T-helper 17 cell (primary cell): ENCODE measurements around the gene MCM5. TPM values are rescaled to one million over a fixed set of nuclear protein-coding genes. Genes with fewer than 3 reads are reported as not detected.

Experiments used
- ATAC-seq: fragments of 150-1000 bp; cut with Tn5 transposase; 2 replicates; pipeline ENCODE4 v1.10.0; 2021; ENCODE audit warnings: mild to moderate bottlenecking, moderate library complexity
- DNase-seq, 3 donors: peaks; one replicate each; pipeline versions ENCODE4 v3.0.0 to v3.0.0-alpha.2; 2020 to 2021
- H3K9me3 ChIP-seq: one replicate; pipeline ENCODE4 v1.7.0; 2013; ENCODE audit warnings: low read length, mild to moderate bottlenecking; ENCODE audit not compliant: control insufficient read depth, poor library complexity, severe bottlenecking
- H3K27ac Mint-ChIP-seq: one replicate; pipeline ENCODE4 v1.8.0; 2022; ENCODE audit warnings: mild to moderate bottlenecking, moderate library complexity, mixed read lengths
- H3K27me3 Mint-ChIP-seq: one replicate; pipeline ENCODE4 v1.8.0; 2022; ENCODE audit warnings: mixed read lengths
- H3K36me3 Mint-ChIP-seq: one replicate; pipeline ENCODE4 v1.8.0; 2022; ENCODE audit warnings: low read depth, mixed read lengths
- H3K4me1 Mint-ChIP-seq: one replicate; pipeline ENCODE4 v1.8.0; 2022; ENCODE audit warnings: mild to moderate bottlenecking, mixed read lengths
- H3K4me3 Mint-ChIP-seq: one replicate; pipeline ENCODE4 v1.8.0; 2022; ENCODE audit warnings: mild to moderate bottlenecking, moderate library complexity, mixed read lengths
- total RNA-seq, 4 donors: library from RNA in 2 of 4; stranded (reverse) in 2 of 4; gene quantifications; one replicate each; pipeline ENCODE4 v1.2.3 and lab custom pipeline; 2022 to 2026

The MCM5 gene
- total RNA-seq, 2 donors from 2014 or later = 22.6 to 32.6 TPM

GRCh38 chr22:35399114-35399677 is 744 bp upstream of the MCM5 start:
- Mint-ChIP-seq H3K36me3 (peaks cover 4% of the 10 kb centered on the region), H3K27me3 (no peaks in the 10 kb centered on the region), H3K27ac (peak overlapping the region; percentile 94), H3K4me1 (peaks cover 12% of the 10 kb centered on the region), H3K4me3 (peak overlapping the region; percentile 99)
- ATAC-seq (no peak), DNase-seq (no peak)
- H3K9me3 ChIP-seq = no peaks in the 10 kb centered on the region

DNA sequence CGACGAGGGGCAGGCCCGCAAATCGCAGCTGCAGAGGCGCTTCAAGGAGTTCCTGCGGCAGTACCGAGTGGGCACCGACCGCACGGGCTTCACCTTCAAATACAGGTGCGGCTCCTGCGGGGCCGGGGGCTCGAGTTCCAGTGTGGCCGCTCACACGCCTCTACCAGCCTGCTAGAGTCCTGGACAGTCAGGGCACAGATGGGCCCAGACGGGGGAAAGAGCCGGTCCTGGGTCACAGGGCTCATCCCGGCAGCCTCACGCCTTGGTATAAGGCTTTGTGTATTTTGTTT is 506 bp downstream of the MCM5 start:
- Mint-ChIP-seq H3K27ac (peak overlapping the region; percentile 94), H3K27me3 (no peaks in the 10 kb centered on the region), H3K4me3 (peak overlapping the region; percentile 99), H3K36me3 (peaks cover 4% of the 10 kb centered on the region), H3K4me1 (peaks cover 12% of the 10 kb centered on the region)
- no peaks in the 10 kb centered on the region for H3K9me3 ChIP-seq
- ATAC-seq (peak; percentile 2), DNase-seq (no peak)

DNA sequence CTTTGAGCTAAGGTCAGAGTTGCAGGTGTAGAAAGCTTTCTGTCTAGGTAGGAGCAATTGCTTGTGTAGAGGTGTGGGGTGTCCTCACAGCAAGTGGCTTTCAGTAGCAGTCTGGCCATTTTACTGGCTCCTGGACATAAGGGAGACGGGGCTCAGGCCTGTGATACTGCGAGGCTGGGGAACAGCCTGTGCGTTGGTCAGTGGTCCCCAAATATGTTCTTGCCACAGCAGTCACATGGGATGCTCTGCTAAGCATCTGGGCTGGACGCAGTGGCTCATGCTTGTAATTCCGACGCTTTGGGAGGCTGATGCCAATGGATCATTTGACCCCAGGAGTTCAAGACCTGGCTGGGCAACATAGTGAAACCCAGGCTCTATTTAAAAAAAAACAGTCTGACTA is 1.9 kb downstream of the MCM5 start:
- Mint-ChIP-seq H3K27me3 (no peaks in the 10 kb centered on the region), H3K4me3 (peak overlapping the region; percentile 99), H3K4me1 (peaks cover 17% of the 10 kb centered on the region), H3K36me3 (peaks cover 9% of the 10 kb centered on the region), H3K27ac (peak overlapping the region; percentile 79)
- no peak for DNase-seq
- no peaks in the 10 kb centered on the region for H3K9me3 ChIP-seq
- no peak for ATAC-seq

DNA sequence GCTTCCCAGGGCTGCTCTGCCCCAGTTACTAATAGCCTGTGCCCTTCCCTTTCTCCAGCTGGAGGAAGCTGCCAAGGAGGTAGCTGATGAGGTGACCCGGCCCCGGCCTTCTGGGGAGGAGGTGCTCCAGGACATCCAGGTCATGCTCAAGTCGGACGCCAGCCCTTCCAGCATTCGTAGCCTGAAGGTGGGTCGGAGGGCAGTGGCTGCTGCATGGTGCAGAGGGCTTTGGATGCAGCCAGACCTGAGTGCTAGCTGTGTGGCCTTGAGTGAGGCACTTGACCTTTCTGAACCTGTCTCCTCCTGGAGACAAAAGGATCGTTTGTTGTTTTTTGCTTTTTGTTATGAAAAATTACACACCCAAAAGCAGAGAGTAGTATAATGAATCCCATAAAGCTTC is 3.4 kb downstream of the MCM5 start:
- no peak overlapping the region for H3K27ac Mint-ChIP-seq
- DNase-seq (no peak), ATAC-seq (no peak)
- no peaks in the 10 kb centered on the region for H3K27me3 Mint-ChIP-seq
- peaks cover 22% of the 10 kb centered on the region for H3K4me1 Mint-ChIP-seq
- no peak overlapping the region for H3K4me3 Mint-ChIP-seq
- peaks cover 19% of the 10 kb centered on the region for H3K36me3 Mint-ChIP-seq
- H3K9me3 ChIP-seq = no peaks in the 10 kb centered on the region

GRCh38 chr22:35404176-35404575 is 4.2 kb downstream of the MCM5 start:
- no peak for ATAC-seq
- Mint-ChIP-seq H3K4me3 (no peak overlapping the region), H3K36me3 (peaks cover 19% of the 10 kb centered on the region), H3K27me3 (no peaks in the 10 kb centered on the region), H3K4me1 (peaks cover 22% of the 10 kb centered on the region), H3K27ac (no peak overlapping the region)
- DNase-seq = no peak
- H3K9me3 ChIP-seq = no peaks in the 10 kb centered on the region

DNA sequence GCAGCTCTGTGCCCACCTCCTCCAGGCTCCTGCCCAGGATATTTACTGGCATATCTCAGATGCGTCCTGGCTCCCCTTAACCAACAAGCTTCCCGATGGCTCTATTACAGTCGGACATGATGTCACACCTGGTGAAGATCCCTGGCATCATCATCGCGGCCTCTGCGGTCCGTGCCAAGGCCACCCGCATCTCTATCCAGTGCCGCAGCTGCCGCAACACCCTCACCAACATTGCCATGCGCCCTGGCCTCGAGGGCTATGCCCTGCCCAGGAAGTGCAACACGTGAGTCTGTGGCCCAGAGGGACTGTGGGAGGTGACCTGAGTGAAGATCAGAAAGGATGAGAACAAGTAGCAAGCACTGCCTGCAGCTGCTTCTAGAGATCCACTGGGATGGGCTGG is 6.5 kb downstream of the MCM5 start:
- DNase-seq (no peak), ATAC-seq (no peak)
- Mint-ChIP-seq H3K36me3 (peaks cover 18% of the 10 kb centered on the region), H3K27ac (no peak overlapping the region), H3K27me3 (no peaks in the 10 kb centered on the region), H3K4me3 (no peak overlapping the region), H3K4me1 (peaks cover 12% of the 10 kb centered on the region)
- H3K9me3 ChIP-seq = no peaks in the 10 kb centered on the region

DNA sequence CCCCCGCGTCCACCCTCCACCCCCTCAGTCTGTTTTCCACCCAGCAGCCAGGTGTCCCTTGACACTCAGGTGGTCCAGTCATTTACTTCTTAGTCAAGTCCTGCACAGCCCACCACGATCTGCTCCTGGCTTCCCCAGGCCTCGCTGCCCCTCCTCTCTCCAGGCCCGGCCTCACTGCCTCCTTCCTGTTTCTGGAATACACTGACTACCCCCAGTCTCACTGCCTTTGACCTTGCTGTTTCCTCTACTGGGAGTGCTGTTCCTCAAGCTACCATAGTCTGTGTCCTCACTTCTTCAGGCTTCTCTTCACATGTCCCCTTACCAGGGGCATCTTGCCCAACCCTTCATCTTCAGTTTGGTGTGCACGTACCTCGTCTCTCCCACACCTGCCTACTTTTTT is 7.4 kb downstream of the MCM5 start:
- Mint-ChIP-seq H3K36me3 (peaks cover 23% of the 10 kb centered on the region), H3K27ac (no peak overlapping the region), H3K27me3 (no peaks in the 10 kb centered on the region), H3K4me1 (peaks cover 13% of the 10 kb centered on the region), H3K4me3 (no peak overlapping the region)
- DNase-seq (no peak), ATAC-seq (no peak)
- no peaks in the 10 kb centered on the region for H3K9me3 ChIP-seq

DNA sequence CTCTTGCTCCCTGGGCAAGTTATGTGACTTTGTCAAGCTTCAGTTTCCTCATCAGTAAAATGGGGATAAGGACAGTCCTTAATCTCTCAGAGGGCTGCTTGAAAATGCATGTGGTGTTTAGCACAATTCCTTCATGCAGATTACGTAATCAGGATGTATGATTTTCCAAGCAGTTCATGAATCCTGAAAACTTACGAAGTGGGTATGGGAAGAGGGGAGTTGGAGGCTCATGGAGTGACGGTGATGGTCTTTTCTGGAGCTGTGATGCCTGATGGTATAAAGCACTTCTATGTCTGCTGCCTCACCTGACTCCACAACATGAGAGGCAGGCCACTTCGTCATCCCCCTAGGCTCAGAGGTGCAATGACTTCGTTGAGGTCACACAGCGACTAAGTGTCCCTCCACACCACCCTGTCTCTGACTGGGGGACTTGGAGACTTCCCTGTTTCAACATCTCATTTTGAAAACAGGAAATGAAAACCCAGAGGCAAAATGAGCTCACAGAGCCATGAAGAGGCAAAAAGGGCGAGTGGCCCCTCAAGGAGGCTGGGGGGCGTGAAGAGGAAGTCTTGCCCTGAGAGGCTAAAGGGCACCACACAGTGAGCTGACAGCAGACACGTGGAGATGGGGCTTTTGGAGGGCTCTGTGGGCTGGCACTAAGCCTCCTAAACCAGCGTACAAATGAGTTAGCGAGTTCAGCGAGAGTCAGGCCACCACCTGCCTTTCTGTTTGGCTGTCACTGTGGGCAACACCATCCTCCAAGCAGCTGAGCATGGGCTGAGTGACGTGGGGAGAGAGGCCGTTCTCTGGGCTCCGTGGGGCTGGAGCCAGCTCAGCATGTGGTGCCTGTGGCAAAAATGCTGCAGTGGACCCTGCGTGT is 10.1 kb downstream of the MCM5 start:
- Mint-ChIP-seq H3K4me3 (no peak overlapping the region), H3K36me3 (peaks cover 23% of the 10 kb centered on the region), H3K27me3 (no peaks in the 10 kb centered on the region), H3K4me1 (peaks cover 13% of the 10 kb centered on the region), H3K27ac (peak overlapping the region; percentile 37)
- H3K9me3 ChIP-seq = no peaks in the 10 kb centered on the region
- ATAC-seq (peak; percentile 83), DNase-seq (no peak)

- no peak overlapping the region for H3K4me3 Mint-ChIP-seq
- H3K36me3 Mint-ChIP-seq = peaks cover 23% of the 10 kb centered on the region
- no peaks in the 10 kb centered on the region for H3K9me3 ChIP-seq
- no peaks in the 10 kb centered on the region for H3K27me3 Mint-ChIP-seq
- ATAC-seq (no peak), DNase-seq (no peak)
- H3K27ac Mint-ChIP-seq = no peak overlapping the region
- H3K4me1 Mint-ChIP-seq = peaks cover 13% of the 10 kb centered on the region
These were observed 10.7 kb downstream of the MCM5 start for GRCh38 chr22:35410663-35411034.

DNA sequence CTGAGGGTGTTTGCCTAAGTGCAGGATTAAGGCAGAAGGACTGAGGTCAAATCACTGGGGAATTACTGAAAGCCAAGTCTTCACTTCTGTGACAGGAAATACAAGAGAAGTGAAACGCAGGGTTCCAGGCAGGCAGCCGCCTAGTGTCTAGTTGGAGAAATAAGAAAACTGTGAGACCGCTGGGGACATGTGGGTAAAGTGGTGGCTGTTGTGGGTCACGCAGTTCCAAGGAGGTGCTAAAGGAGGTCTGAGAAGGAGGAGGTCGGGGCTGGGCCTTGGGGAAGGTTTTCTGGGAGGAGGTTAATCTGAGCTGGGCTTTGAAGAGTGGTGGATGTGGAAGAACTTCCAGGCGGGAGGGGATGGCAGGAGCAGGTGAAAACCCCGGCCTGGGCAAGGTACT is 11.2 kb downstream of the MCM5 start:
- Mint-ChIP-seq H3K36me3 (peaks cover 23% of the 10 kb centered on the region), H3K4me1 (peaks cover 13% of the 10 kb centered on the region), H3K27me3 (no peaks in the 10 kb centered on the region), H3K27ac (peak overlapping the region; percentile 61), H3K4me3 (no peak overlapping the region)
- H3K9me3 ChIP-seq = no peaks in the 10 kb centered on the region
- DNase-seq = no peak
- ATAC-seq = no peak

DNA sequence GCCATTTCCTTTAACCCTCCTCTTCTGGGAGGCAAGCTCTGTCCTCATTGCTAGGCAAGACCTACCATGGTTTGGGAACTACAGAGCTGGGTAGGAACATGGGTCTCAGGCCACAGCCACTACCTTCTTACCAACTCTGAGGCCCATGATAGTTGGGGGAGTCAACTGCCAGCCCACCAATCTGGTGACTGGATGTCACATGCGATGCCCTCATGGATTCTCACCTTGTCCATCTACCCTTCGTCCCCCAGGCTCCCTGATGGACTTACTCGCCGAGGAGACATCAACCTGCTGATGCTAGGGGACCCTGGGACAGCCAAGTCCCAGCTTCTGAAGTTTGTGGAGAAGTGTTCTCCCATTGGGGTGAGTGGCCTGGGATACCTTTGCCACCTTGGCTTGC is 13.7 kb downstream of the MCM5 start:
- Mint-ChIP-seq H3K4me3 (no peak overlapping the region), H3K36me3 (peaks cover 12% of the 10 kb centered on the region), H3K27ac (no peak overlapping the region), H3K27me3 (no peaks in the 10 kb centered on the region), H3K4me1 (peaks cover 4% of the 10 kb centered on the region)
- DNase-seq = no peak
- no peak for ATAC-seq
- H3K9me3 ChIP-seq = no peaks in the 10 kb centered on the region

DNA sequence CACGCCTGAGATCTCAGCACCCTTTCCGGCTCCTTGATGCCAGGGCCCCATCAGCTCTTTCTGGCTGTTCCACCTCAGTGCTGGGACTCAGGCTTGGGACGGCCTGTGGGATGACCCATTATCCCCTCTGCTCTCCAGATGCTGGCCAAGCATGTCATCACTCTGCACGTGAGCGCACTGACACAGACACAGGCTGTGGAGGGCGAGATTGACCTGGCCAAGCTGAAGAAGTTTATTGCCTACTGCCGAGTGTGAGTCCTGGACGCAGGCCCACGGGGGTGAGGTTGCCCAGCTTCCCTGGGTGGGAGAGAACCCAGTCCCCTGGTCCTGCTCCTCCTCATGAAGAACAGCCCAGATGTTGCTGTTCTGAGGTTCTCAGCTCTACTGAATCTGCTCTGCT is 17.7 kb downstream of the MCM5 start:
- no peak overlapping the region for H3K4me3 Mint-ChIP-seq
- peaks cover 3% of the 10 kb centered on the region for H3K4me1 Mint-ChIP-seq
- no peak for DNase-seq
- no peak for ATAC-seq
- no peak overlapping the region for H3K27ac Mint-ChIP-seq
- H3K36me3 Mint-ChIP-seq = peaks cover 7% of the 10 kb centered on the region
- no peaks in the 10 kb centered on the region for H3K27me3 Mint-ChIP-seq
- no peaks in the 10 kb centered on the region for H3K9me3 ChIP-seq

GRCh38 chr22:35418088-35418487 is 18.1 kb downstream of the MCM5 start:
- peaks cover 7% of the 10 kb centered on the region for H3K36me3 Mint-ChIP-seq
- no peak overlapping the region for H3K27ac Mint-ChIP-seq
- H3K4me3 Mint-ChIP-seq = no peak overlapping the region
- no peaks in the 10 kb centered on the region for H3K27me3 Mint-ChIP-seq
- ATAC-seq = no peak
- no peak for DNase-seq
- peaks cover 3% of the 10 kb centered on the region for H3K4me1 Mint-ChIP-seq
- H3K9me3 ChIP-seq = no peaks in the 10 kb centered on the region

GRCh38 chr22:35418731-35419130 is 18.8 kb downstream of the MCM5 start:
- H3K27me3 Mint-ChIP-seq = no peaks in the 10 kb centered on the region

More at GRCh38 chr22:35418731-35419130, 18.8 kb downstream of the MCM5 start:
- DNase-seq (no peak), ATAC-seq (no peak)
- peaks cover 3% of the 10 kb centered on the region for H3K4me1 Mint-ChIP-seq
- H3K36me3 Mint-ChIP-seq = peaks cover 7% of the 10 kb centered on the region
- peak overlapping the region; percentile 37 for H3K27ac Mint-ChIP-seq
- H3K9me3 ChIP-seq = no peaks in the 10 kb centered on the region
- H3K4me3 Mint-ChIP-seq = no peak overlapping the region
